Osteocyte (in vitro differentiated cells): Measurements from ENCODE around the gene FYB1. TPM values are rescaled to one million over a fixed set of nuclear protein-coding genes. Genes with fewer than 3 reads are reported as not detected.

ENCODE experiments used
- DNase-seq: peaks from one replicate; pipeline ENCODE4 v3.0.0; 2021; ENCODE audit warnings: mixed read lengths; ENCODE audit not compliant: unreplicated experiment; ENCODE audit errors: extremely low spot score
- H3K27ac Mint-ChIP-seq: one replicate; pipeline ENCODE4 v1.8.0; 2021; ENCODE audit warnings: mild to moderate bottlenecking, mixed read lengths; ENCODE audit not compliant: unreplicated experiment
- H3K27me3 Mint-ChIP-seq: one replicate; pipeline ENCODE4 v1.8.0; 2021; ENCODE audit warnings: mixed read lengths; ENCODE audit not compliant: unreplicated experiment
- H3K36me3 Mint-ChIP-seq: one replicate; pipeline ENCODE4 v1.8.0; 2021; ENCODE audit warnings: mixed read lengths; ENCODE audit not compliant: unreplicated experiment
- H3K4me1 Mint-ChIP-seq: one replicate; pipeline ENCODE4 v1.8.0; 2021; ENCODE audit warnings: mixed read lengths; ENCODE audit not compliant: unreplicated experiment
- H3K4me3 Mint-ChIP-seq: one replicate; pipeline ENCODE4 v1.8.0; 2021; ENCODE audit warnings: mild to moderate bottlenecking, moderate library complexity, mixed read lengths; ENCODE audit not compliant: unreplicated experiment
- H3K9me3 Mint-ChIP-seq: one replicate; pipeline ENCODE4 v1.8.0; 2021; ENCODE audit warnings: mixed read lengths; ENCODE audit not compliant: unreplicated experiment
- total RNA-seq: library from RNA; stranded (reverse); gene quantifications from 2 replicates; pipeline ENCODE4 v1.2.1, GENCODE V29; 2021
- TF ChIP-seq, protein P1 (sequence below): fragments of 200-600 bp; sonication (generic); IDR thresholded peaks from 2 replicates; pipeline ENCODE4 v1.5.0; 2021; ENCODE audit warnings: antibody characterized with exemption, mild to moderate bottlenecking, moderate library complexity

FYB1 gene
- total RNA-seq, 1 donor from 2014 or later, result not detected

DNA sequence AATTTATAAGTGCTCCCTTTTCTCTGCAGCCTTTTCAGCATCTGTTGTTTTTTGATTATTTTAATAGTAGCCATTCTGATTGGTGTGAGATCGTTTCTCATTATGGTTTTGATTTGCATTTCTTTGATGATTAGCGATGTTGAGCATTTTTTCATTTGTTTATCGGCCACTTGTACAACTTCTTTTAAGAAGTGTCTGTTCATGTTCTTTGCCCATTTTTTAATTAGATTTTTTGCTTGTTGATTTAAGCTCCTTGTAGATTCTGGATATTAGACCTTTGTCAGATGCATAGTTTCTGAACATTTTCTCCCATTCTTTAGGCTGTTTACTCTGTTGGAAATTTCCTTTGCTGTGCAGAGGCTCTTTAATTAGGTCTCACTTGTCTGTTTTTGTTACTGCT lies 46.3 kb downstream of the FYB1 start:
- Mint-ChIP-seq H3K27me3 (no peaks in the 10 kb centered on the region), H3K4me1 (peaks cover 6% of the 10 kb centered on the region), H3K4me3 (no peak overlapping the region), H3K27ac (no peak overlapping the region), H3K9me3 (peaks cover 19% of the 10 kb centered on the region), H3K36me3 (peaks cover 3% of the 10 kb centered on the region)
- no peak for DNase-seq
- TF ChIP-seq, protein P1, sequence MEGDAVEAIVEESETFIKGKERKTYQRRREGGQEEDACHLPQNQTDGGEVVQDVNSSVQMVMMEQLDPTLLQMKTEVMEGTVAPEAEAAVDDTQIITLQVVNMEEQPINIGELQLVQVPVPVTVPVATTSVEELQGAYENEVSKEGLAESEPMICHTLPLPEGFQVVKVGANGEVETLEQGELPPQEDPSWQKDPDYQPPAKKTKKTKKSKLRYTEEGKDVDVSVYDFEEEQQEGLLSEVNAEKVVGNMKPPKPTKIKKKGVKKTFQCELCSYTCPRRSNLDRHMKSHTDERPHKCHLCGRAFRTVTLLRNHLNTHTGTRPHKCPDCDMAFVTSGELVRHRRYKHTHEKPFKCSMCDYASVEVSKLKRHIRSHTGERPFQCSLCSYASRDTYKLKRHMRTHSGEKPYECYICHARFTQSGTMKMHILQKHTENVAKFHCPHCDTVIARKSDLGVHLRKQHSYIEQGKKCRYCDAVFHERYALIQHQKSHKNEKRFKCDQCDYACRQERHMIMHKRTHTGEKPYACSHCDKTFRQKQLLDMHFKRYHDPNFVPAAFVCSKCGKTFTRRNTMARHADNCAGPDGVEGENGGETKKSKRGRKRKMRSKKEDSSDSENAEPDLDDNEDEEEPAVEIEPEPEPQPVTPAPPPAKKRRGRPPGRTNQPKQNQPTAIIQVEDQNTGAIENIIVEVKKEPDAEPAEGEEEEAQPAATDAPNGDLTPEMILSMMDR, result no peak

DNA sequence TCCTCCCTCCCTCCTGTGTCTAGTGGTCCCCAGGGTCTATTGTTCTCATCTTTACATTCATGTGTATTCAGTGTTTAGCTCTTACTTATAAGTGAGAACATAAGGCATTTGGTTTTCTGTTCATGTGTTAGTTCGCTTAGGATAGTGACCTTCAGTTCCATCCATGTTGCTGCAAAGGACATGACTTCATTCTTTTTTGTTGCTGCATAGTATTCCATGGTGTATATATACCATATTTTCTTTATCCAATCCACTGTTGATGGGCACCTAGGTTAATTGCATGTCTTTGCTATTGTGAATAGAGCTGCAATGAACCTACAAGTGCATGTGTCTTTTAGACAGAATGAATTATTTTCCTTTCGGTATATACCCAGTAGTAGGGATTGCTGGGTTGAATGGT lies 46.8 kb downstream of the FYB1 start:
- Mint-ChIP-seq H3K27ac (no peak overlapping the region), H3K4me1 (peaks cover 6% of the 10 kb centered on the region), H3K4me3 (no peak overlapping the region), H3K36me3 (peaks cover 3% of the 10 kb centered on the region), H3K9me3 (peaks cover 19% of the 10 kb centered on the region), H3K27me3 (no peaks in the 10 kb centered on the region)
- DNase-seq, result no peak
- TF ChIP-seq, protein P1, result no peak

DNA sequence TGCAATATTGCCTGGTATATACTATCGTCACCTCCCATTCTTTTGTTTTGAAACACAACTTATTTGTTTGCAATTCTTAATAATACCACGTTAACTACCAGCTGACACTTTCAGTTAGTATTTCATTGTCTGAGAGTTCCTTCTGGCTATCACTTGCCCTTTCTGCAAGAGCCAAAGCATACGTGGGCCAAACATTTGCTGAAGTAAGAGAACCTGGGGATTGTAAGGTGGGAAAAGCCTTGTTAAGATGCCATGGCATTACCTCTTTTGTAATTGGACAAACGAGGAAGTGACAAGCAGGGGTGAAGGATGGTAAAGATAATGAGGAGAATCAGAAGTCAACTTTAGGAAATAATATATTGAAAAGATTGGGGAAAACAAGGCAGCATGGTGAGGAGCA lies 47.7 kb downstream of the FYB1 start:
- H3K27ac Mint-ChIP-seq, result no peak overlapping the region
- peaks cover 8% of the 10 kb centered on the region for H3K4me1 Mint-ChIP-seq
- H3K36me3 Mint-ChIP-seq, result peaks cover 3% of the 10 kb centered on the region
- TF ChIP-seq, protein P1, result no peak
- H3K9me3 Mint-ChIP-seq, result peaks cover 19% of the 10 kb centered on the region
- H3K4me3 Mint-ChIP-seq, result no peak overlapping the region
- no peaks in the 10 kb centered on the region for H3K27me3 Mint-ChIP-seq
- DNase-seq, result no peak

DNA sequence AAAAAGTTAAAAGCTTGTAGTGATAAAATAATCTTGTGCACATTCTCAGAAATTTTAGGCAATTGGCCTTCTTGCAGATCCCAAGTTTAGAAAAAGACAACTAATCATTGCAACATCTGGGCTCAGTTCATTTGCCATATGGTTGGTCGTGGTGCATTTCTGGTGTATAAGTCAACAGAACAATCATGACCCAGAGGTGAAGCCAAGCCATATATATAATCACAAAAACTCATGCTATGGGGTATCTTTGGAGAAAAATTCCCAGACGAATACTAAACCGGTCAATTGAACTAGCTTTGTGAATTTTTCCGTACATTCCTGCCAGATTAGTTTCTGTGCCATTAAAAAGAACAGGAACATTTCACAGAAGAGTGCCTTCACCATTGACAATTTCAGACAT lies 50.3 kb downstream of the FYB1 start:
- Mint-ChIP-seq H3K27me3 (no peaks in the 10 kb centered on the region), H3K36me3 (peaks cover 3% of the 10 kb centered on the region), H3K27ac (no peak overlapping the region), H3K9me3 (peaks cover 14% of the 10 kb centered on the region), H3K4me1 (peaks cover 9% of the 10 kb centered on the region), H3K4me3 (no peak overlapping the region)
- no peak for DNase-seq
- TF ChIP-seq, protein P1, result no peak

DNA sequence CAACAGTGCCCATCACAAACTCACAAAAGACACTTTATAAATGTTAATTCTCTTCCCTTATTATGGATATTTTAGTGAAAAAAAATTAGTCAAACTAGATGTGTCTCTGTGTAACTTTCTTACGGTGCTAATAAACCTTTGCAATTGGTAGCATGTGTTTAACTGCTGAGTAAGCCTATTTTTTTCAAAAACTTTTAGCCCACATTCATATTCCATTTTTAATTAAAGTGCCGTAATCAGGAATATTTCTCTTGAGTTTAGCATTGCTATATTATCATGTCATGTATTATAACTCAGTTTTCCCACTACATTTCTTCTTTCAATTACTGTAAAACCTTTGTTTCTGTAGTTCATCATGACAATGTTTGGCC lies 51.4 kb downstream of the FYB1 start:
- H3K9me3 Mint-ChIP-seq, result peaks cover 3% of the 10 kb centered on the region
- H3K36me3 Mint-ChIP-seq, result peaks cover 1% of the 10 kb centered on the region
- no peaks in the 10 kb centered on the region for H3K27me3 Mint-ChIP-seq
- TF ChIP-seq, protein P1, result no peak
- no peak overlapping the region for H3K4me3 Mint-ChIP-seq
- no peak for DNase-seq
- no peak overlapping the region for H3K27ac Mint-ChIP-seq
- H3K4me1 Mint-ChIP-seq, result peaks cover 14% of the 10 kb centered on the region
